Retinal pigment epithelial cell (primary cell): ENCODE data around the gene IFNL2.

Source experiments
- DNase-seq: peaks from one replicate; pipeline ENCODE4 v3.0.0-alpha.2; 2010; ENCODE audit warnings: low read depth
- H3K4me3 ChIP-seq: 2 replicates; pipeline ENCODE4 v1.5.1; 2011; ENCODE audit warnings: mild to moderate bottlenecking, low read length, control low read depth, moderate library complexity
- CTCF ChIP-seq: conservative IDR thresholded peaks from 2 replicates; pipeline ENCODE4 v1.5.1; 2011; ENCODE audit warnings: low read depth, low read length, control low read depth, inconsistent platforms

The IFNL2 gene

GRCh38 chr19:39314016-39314728 is 46.0 kb downstream of the IFNL2 start:
- DNase-seq, result no peak
- no peak overlapping the region for H3K4me3 ChIP-seq
- TF ChIP-seq CTCF, result no peak

GRCh38 chr19:39315933-39316332 is 47.7 kb downstream of the IFNL2 start:
- no peak overlapping the region for H3K4me3 ChIP-seq
- no peak for DNase-seq
- TF ChIP-seq CTCF, result no peak

GRCh38 chr19:39316627-39317321 is 48.6 kb downstream of the IFNL2 start:
- no peak for DNase-seq
- no peak for TF ChIP-seq CTCF
- no peak overlapping the region for H3K4me3 ChIP-seq

- no peak for DNase-seq
- TF ChIP-seq CTCF, result no peak
- H3K4me3 ChIP-seq, result no peak overlapping the region
Measured at GRCh38 chr19:39317476-39317875, 49.3 kb downstream of the IFNL2 start.

- TF ChIP-seq CTCF, result no peak
Measured at GRCh38 chr19:39318071-39318470, 49.9 kb downstream of the IFNL2 start.

GRCh38 chr19:39318690-39319089 is 50.5 kb downstream of the IFNL2 start:
- TF ChIP-seq CTCF, result no peak
- H3K4me3 ChIP-seq, result no peak overlapping the region
- DNase-seq, result no peak

More at GRCh38 chr19:39318071-39318470, 49.9 kb downstream of the IFNL2 start:
- H3K4me3 ChIP-seq, result no peak overlapping the region
- DNase-seq, result no peak
